ENCODE results near the gene PKLR. TPM values are rescaled to one million over a fixed set of nuclear protein-coding genes. Genes with fewer than 3 reads are reported as not detected.

PKLR gene
- total and polyA plus RNA-seq, 12 donors, result 0.11 TPM; not detected in 11

DNA sequence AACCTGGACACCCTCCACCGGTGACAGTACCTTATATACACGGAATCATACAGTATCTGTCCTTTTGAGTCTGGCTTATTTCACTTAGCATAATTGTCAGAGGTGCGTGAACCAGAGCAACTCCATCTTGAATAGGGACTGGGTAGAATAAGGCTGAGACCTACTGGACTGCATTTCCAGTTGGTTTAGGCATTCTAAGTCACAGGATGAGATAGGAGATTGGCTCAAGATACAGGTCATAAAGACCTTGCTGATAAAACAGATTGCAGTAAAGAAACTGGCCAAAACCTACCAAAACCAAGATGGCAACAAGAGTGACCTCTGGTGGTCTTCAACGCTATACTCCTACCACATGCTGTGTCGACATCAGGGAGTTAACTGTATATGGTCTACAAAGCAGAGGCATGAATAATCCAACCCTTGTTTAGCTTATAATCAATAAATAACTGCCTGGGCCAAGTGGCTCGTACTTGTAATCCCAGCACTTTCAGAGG lies 6.1 kb upstream of the PKLR start:
- no peaks in the 10 kb centered on the region for H3K9me3 ChIP-seq
- intact Hi-C loops (cut with DNase I), result loop anchor here in 1 of 10 donors (5.0 kb wide), 1 partner anchor 35 kb away; the partner anchor contains the start of gene CLK2
- H3K4me3 ChIP-seq, result no peak overlapping the region
- H3K36me3 ChIP-seq, result peaks cover 0 to 24% (median 0%) of the 10 kb centered on the region in 9 donors
- no peak for DNase-seq
- no peaks in the 10 kb centered on the region for H3K27me3 ChIP-seq
- no peak for ATAC-seq
- H3K27ac ChIP-seq, result peak overlapping the region in 2 of 10 donors; percentile 91
- TF ChIP-seq, protein P1, sequence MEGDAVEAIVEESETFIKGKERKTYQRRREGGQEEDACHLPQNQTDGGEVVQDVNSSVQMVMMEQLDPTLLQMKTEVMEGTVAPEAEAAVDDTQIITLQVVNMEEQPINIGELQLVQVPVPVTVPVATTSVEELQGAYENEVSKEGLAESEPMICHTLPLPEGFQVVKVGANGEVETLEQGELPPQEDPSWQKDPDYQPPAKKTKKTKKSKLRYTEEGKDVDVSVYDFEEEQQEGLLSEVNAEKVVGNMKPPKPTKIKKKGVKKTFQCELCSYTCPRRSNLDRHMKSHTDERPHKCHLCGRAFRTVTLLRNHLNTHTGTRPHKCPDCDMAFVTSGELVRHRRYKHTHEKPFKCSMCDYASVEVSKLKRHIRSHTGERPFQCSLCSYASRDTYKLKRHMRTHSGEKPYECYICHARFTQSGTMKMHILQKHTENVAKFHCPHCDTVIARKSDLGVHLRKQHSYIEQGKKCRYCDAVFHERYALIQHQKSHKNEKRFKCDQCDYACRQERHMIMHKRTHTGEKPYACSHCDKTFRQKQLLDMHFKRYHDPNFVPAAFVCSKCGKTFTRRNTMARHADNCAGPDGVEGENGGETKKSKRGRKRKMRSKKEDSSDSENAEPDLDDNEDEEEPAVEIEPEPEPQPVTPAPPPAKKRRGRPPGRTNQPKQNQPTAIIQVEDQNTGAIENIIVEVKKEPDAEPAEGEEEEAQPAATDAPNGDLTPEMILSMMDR (IDR thresholded peaks at IDR 0.05), result peak in 8 of 9 donors; percentile 12 to 59 (median 46)
- WGBS, 2 donors, result 43 to 54% methylated on average over 6 of the region's 6 CpGs
- H3K4me1 ChIP-seq, result peaks cover 0 to 40% (median 36%) of the 10 kb centered on the region in 9 donors

DNA sequence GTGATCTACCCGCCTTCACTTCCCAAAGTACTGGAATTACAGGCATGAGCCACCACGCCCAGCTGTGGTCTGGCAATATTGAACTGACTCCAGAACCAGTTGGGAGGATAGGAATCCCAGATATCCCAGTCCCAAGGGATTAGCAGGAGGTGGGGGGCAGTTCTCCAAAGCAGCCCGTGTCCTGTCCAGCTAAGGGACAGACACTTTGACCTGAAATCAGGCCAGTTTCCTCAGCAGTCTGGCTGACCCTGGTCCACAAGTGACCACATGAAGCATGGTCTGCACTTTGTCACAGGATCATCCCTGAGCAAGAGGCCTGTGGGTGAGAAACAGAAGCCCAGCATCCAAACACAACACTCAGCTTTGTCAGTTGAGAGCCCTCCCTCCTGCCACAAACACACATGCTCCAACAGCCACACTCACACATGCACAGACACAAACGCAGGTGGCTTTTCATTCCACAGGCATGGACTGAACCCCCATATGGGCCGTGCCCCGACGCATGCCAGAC lies 4.7 kb upstream of the PKLR start:
- DNase-seq (no peak), ATAC-seq (no peak)
- intact Hi-C loops (cut with DNase I), result loop anchor here in 1 of 10 donors (5.0 kb wide), 1 partner anchor 34 kb away; the partner anchor contains the start of gene CLK2
- Histone ChIP-seq H3K27ac (no peak overlapping the region), H3K27me3 (no peaks in the 10 kb centered on the region), H3K4me3 (no peak overlapping the region), H3K9me3 (no peaks in the 10 kb centered on the region), H3K4me1 (peaks cover 0 to 28% (median 27%) of the 10 kb centered on the region in 9 donors), H3K36me3 (peaks cover 0 to 10% (median 0%) of the 10 kb centered on the region in 9 donors)
- 68 to 72% methylated on average over 7 of the region's 7 CpGs for WGBS, 2 donors
- TF ChIP-seq, protein P1 (IDR thresholded peaks at IDR 0.05), result no peak

DNA sequence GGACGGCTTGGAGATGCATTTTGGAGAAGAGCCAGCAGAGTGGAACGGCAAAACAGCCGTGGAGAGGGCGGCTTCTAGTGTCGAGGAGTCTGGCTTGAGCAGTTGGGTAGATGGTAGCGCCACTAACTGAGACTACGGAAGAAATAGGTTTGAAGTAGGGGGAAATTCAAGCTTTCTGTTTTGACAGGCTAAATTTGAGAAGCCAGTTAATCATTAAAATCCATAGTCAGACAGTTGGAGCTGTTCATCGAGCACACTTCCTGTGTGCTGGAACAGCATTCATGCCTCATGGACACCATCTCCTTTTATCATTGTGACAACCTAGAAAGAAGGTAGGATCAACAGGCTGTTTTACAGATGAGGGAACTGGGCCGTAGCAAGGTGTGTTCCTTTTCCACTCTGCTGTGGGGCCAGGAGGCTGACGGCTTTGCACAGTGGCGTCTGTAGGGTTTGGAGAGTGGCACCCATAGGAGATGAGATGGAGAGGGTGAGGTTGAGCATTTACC lies 3.4 kb upstream of the PKLR start:
- no peaks in the 10 kb centered on the region for H3K9me3 ChIP-seq
- H3K4me1 ChIP-seq, result peaks cover 0 to 15% (median 14%) of the 10 kb centered on the region in 9 donors
- WGBS, 2 donors, result 79 to 88% methylated on average over 11 of the region's 11 CpGs
- H3K27me3 ChIP-seq, result peaks cover 0 to 4% (median 0%) of the 10 kb centered on the region in 7 donors
- TF ChIP-seq, protein P1 (IDR thresholded peaks at IDR 0.05), result no peak
- intact Hi-C loops (cut with DNase I), result loop anchor here in 1 of 10 donors (5.0 kb wide), 1 partner anchor 32 kb away; the partner anchor contains the start of gene CLK2
- no peak overlapping the region for H3K27ac ChIP-seq
- no peak for ATAC-seq
- no peaks in the 10 kb centered on the region for H3K36me3 ChIP-seq
- no peak for DNase-seq
- H3K4me3 ChIP-seq, result no peak overlapping the region

DNA sequence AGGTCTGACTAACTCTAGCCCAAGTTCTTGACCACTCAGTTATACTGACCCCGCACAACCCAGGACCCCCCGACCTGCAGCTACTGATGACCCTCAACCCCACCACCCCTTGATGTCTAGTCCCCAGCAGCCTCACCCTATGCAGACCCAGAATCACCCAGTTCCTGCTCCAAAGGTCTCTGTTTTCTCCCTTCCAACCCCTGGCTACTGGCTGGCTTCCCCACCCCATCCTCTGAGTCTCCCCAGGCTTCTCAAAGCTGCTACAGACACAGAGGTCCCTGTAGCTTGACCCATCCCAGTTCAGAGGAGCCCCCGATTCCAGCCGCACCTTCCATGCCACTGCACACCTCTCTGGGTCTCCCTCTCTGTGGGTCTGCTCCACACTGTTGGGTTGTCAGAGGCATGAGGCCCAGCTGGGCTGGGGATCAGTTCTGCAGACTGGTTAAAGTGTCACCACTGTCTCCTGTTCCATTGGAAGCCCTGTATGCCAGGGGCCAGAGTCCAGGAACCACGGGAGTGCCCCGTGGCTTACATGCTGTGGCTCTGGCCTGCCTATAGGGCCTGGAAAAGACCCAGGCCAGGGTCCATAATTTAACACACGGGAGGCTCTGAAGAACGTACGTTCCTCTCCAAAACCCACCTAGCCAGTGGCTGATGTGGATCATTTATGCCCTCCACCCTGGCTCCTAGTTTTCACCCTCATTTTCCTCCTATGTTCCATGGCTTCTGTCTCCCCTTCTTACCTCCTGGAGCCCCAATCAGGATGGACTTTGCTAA lies 497 bp downstream of the PKLR start:
- peaks cover 0 to under 1% (median 0%) of the 10 kb centered on the region in 9 donors for H3K4me1 ChIP-seq
- H3K27me3 ChIP-seq, result peaks cover 0 to 22% (median 12%) of the 10 kb centered on the region in 7 donors
- no peaks in the 10 kb centered on the region for H3K9me3 ChIP-seq
- TF ChIP-seq, protein P1 (IDR thresholded peaks at IDR 0.05), result no peak
- WGBS, 2 donors, result 86 to 88% methylated on average over 9 of the region's 9 CpGs
- H3K36me3 ChIP-seq, result no peaks in the 10 kb centered on the region
- intact Hi-C loops (cut with DNase I), result no loop called here
- no peak overlapping the region for H3K27ac ChIP-seq
- DNase-seq (no peak), ATAC-seq (peak in 1 of 8 donors; percentile 19)
- H3K4me3 ChIP-seq, result no peak overlapping the region
